Measurements from ENCODE around the gene PRPF6. TPM values are rescaled to one million over a fixed set of nuclear protein-coding genes. Genes with fewer than 3 reads are reported as not detected.

Gene PRPF6
- total and polyA plus RNA-seq, 8 donors, result 49.8 to 85.4 (median 80.3) TPM

DNA sequence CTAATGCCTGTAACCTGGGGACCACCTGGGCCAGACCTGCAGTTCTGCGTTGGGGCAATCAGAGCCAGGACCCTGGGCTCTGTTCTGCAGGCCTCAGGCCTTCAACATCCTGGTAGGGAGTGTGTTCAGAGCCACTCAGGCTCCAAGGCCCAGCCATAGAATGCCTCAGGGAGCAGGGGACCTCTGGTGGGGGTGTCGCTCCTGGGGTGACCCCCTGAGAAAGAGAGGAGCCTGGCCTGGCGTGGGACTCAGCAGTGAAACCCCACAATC is 37.2 kb upstream of the PRPF6 start:
- intact Hi-C loops (cut with DNase I), result no loop called here
- Histone ChIP-seq H3K4me1 (peaks cover 3 to 54% of the 10 kb centered on the region in 2 donors), H3K27ac (peak overlapping the region in 1 of 2 donors; percentile 73), H3K36me3 (peaks cover 0 to 64% of the 10 kb centered on the region in 2 donors), H3K9me3 (no peaks in the 10 kb centered on the region), H3K4me3 (no peak overlapping the region), H3K27me3 (no peaks in the 10 kb centered on the region)
- DNase-seq (peak in 1 of 4 donors; percentile 62), ATAC-seq (no peak)
- TF ChIP-seq CTCF (IDR thresholded peaks at IDR 0.05), result no peak

DNA sequence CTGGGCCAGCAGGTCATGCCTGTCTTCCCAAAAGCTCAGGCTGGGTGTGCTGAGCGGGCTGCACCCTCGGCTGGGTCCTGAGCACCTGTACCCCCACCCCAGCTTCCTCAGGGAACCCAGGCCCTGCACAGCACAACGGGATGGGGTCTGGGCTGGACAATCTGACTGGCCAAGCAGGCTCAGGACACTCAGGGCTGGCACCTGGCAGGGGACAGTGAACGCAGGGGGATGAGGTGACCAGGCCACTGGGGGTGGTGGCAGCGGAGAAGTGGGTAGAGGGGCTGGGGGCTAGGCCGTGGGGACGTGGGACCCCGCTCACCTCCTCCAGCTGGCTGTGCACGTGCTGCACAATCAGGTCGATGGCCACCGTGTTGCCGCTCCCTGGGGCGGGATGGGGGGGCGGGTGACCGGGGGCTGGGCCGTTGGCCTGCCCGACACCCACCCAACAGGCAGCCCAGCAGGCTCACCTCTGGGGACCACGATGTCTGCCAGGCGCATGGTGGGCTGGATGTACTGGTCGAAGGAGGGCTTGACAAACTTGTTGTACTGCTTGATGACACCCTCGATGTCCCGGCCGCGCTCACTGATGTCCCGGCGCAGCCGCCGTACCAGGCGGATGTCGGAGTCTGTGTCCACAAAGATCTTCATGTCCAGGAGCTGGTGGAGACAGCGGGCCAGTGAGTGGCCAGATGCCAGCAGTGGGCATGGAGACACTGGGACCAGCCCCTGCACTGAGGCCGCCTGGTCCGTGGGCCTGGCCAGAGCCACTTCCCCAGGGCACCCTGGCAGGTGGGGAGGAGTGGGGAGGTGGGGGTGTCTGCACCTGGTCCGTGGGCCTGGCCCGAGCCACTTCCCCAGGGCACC is 36.6 kb upstream of the PRPF6 start:
- no peak for ATAC-seq
- intact Hi-C loops (cut with DNase I), result no loop called here
- H3K27ac ChIP-seq, result no peak overlapping the region

GRCh38 chr20:63945031-63945658 is 35.8 kb upstream of the PRPF6 start:
- no peak for ATAC-seq
- H3K4me1 ChIP-seq, result peaks cover 16 to 61% of the 10 kb centered on the region in 2 donors
- H3K4me3 ChIP-seq, result no peak overlapping the region
- DNase-seq, result peak in 1 of 4 donors; percentile 61
- H3K27ac ChIP-seq, result no peak overlapping the region
- H3K36me3 ChIP-seq, result peaks cover 0 to 50% of the 10 kb centered on the region in 2 donors
- H3K27me3 ChIP-seq, result no peaks in the 10 kb centered on the region
- no peak for TF ChIP-seq CTCF (IDR thresholded peaks at IDR 0.05)
- no peaks in the 10 kb centered on the region for H3K9me3 ChIP-seq
- intact Hi-C loops (cut with DNase I), result no loop called here

More for the DNA sequence above, 36.6 kb upstream of the PRPF6 start:
- Histone ChIP-seq H3K4me1 (peaks cover 8 to 56% of the 10 kb centered on the region in 2 donors), H3K9me3 (no peaks in the 10 kb centered on the region), H3K36me3 (peaks cover 0 to 58% of the 10 kb centered on the region in 2 donors), H3K4me3 (no peak overlapping the region), H3K27me3 (no peaks in the 10 kb centered on the region)
- peak in 1 of 4 donors; percentile 75 for DNase-seq
- TF ChIP-seq CTCF (IDR thresholded peaks at IDR 0.05), result no peak

DNA sequence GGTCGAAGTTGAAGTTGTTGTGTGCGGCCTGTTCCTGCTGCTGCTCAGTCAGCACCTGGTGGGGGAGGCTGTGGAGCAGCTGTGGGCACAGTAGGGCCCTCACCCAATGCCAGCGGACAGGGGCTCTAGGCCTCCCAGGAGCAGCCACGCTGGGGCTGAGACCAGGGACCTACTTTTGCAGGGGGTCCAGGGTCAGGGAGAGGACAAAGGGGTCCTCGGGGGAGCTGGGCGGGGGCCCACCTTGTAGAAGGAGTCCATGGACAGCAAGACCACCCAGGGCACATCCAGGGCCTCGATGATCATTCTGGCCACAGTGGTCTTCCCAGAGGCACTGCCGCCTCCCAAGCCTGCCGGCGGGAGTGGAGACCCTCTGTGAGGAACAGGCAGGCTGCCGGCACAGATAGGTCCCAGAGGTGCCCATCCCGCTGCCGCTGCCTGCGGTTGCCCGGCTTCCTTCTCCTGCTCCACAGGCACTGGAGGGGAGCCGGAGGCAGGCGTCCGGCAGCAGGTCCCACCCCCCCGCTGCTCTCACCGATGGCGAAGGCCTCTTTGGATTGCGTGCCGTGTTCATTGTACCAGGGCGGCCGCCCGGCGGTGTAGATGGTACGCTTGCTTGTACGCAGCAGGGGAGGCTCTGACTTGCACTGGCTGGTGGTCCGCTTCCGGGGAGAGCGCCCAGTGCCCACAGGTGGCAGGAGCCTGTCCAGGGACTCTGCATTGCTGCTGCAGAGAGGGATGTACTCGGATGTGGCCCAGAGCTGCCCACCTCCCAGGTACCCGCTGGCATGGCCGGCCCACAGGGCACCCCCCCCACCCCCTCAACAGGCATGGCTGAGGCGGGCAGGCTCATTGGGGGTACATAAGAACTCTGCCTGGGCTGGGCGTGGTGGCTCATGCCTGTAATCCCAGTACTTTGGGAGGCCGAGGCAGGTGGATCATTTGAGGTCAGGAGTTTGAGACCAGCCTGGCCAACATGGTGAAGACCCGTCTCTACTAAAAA is 34.7 kb upstream of the PRPF6 start:
- Histone ChIP-seq H3K4me1 (peaks cover 19 to 65% of the 10 kb centered on the region in 2 donors), H3K36me3 (peaks cover 0 to 39% of the 10 kb centered on the region in 2 donors), H3K4me3 (no peak overlapping the region), H3K27me3 (no peaks in the 10 kb centered on the region), H3K27ac (no peak overlapping the region), H3K9me3 (no peaks in the 10 kb centered on the region)
- intact Hi-C loops (cut with DNase I), result no loop called here
- TF ChIP-seq CTCF (IDR thresholded peaks at IDR 0.05), result no peak
- ATAC-seq, result no peak
- DNase-seq, result peak in 1 of 4 donors; percentile 78
